ENCODE measurements around the gene IRF9. TPM values are rescaled to one million over a fixed set of nuclear protein-coding genes. Genes with fewer than 3 reads are reported as not detected.

The IRF9 gene
- total and polyA plus RNA-seq, 2 of the 13 experiments (the other 11 are each of a cell fraction or from before 2014, with no cell fraction given): 14.9 to 49.7 TPM

GRCh38 chr14:24141097-24141880 is 19.8 kb upstream of the IRF9 start, which contains the start of gene EMC9 (continued):
- TF ChIP-seq ZNF142 (CRISPR knock-in tag; IDR thresholded peaks at IDR 0.05) (peak; percentile 84; the same call in 1 of the 2 replicates), ZNF788 (CRISPR knock-in tag; IDR thresholded peaks at IDR 0.05; ENCODE audit: borderline replicate concordance) (peak; percentile 75), KDM2A (CRISPR knock-in tag; IDR thresholded peaks at IDR 0.05; ENCODE audit: borderline replicate concordance, low read depth) (peak; percentile 96), SNAPC4 (CRISPR knock-in tag; IDR thresholded peaks at IDR 0.05) (peak; percentile 89), ZNF570 (CRISPR knock-in tag; IDR thresholded peaks at IDR 0.05; ENCODE audit: borderline replicate concordance) (peak; percentile 90), SIX4 (CRISPR knock-in tag; IDR thresholded peaks at IDR 0.05) (peak; percentile 80; the same call in 1 of the 2 replicates), TIGD3 (CRISPR knock-in tag; IDR thresholded peaks at IDR 0.05; ENCODE audit: borderline replicate concordance) (peak; percentile 96; the same call in 1 of the 2 replicates), SETDB1 (CRISPR knock-in tag; IDR thresholded peaks at IDR 0.05; ENCODE audit: borderline replicate concordance) (no peak), ARID4A (CRISPR knock-in tag; IDR thresholded peaks at IDR 0.05; ENCODE audit: borderline replicate concordance) (no peak), NFE2L1 (CRISPR knock-in tag; IDR thresholded peaks at IDR 0.05; ENCODE audit: borderline replicate concordance) (peak; percentile 92; the same call in 1 of the 2 replicates)

Data from HepG2 (cell line).